Omental fat pad (tissue), 4 donors: ENCODE results near the gene EDARADD. TPM values are rescaled to one million over a fixed set of nuclear protein-coding genes. Genes with fewer than 3 reads are reported as not detected.
"Not testable (repeated sequence)": the region's sequence is repeated elsewhere in the genome, so short reads cannot be mapped to it uniquely, and the experiment has no call there.

Experiments
- ATAC-seq: fragments of 150-250 bp; one replicate; pipeline ENCODE4 v1.9.1; 2016; ENCODE audit warnings: mild to moderate bottlenecking, moderate library complexity; ENCODE audit not compliant: low FRiP score
- DNase-seq: peaks from one replicate; pipeline ENCODE4 v3.0.0-alpha.2; 2019; ENCODE audit warnings: low spot score
- CTCF ChIP-seq, 3 donors: fragments of 450-650 bp; IDR thresholded peaks; one replicate each; pipeline ENCODE4 v1.5.1; 2016 to 2017; ENCODE audit warnings: antibody characterized with exemption in 3 of 3, mild to moderate bottlenecking in 3 of 3, moderate library complexity in 2 of 3
- total RNA-seq, 4 donors: library from RNA; depleted of rRNA; stranded (reverse); fragments of >200 nt; gene quantifications; one replicate each; pipeline ENCODE4 v1.1.0, GENCODE V29; 2016

EDARADD gene
- total RNA-seq, 4 donors from 2014 or later = 0.24 to 1.2 (median 0.25) TPM; not detected in 1

- DNase-seq (no peak), ATAC-seq (peak; percentile 48)
- TF ChIP-seq CTCF (IDR thresholded peaks at IDR 0.05) = no peak
These were observed 100.7 kb downstream of the EDARADD start for GRCh38 chr1:236494586-236495466.

GRCh38 chr1:236495467-236496112 is 101.5 kb downstream of the EDARADD start:
- TF ChIP-seq CTCF (IDR thresholded peaks at IDR 0.05) = no peak
- no peak for ATAC-seq
- no peak for DNase-seq

- no peak for ATAC-seq
- no peak for TF ChIP-seq CTCF (IDR thresholded peaks at IDR 0.05)
These were observed 103.8 kb downstream of the EDARADD start for GRCh38 chr1:236497908-236498307.

GRCh38 chr1:236501093-236501492 is 107.0 kb downstream of the EDARADD start:
- ATAC-seq (no peak), DNase-seq (no peak)
- TF ChIP-seq CTCF (IDR thresholded peaks at IDR 0.05) = no peak

More at GRCh38 chr1:236497908-236498307, 103.8 kb downstream of the EDARADD start:
- no peak for DNase-seq

- ATAC-seq (peak; percentile 27), DNase-seq (no peak)
- no peak for TF ChIP-seq CTCF (IDR thresholded peaks at IDR 0.05)
These were observed 108.5 kb downstream of the EDARADD start for GRCh38 chr1:236502579-236502971.

- ATAC-seq (no peak), DNase-seq (no peak)
- no peak for TF ChIP-seq CTCF (IDR thresholded peaks at IDR 0.05)
These were observed 109.0 kb downstream of the EDARADD start for GRCh38 chr1:236502972-236503639.

GRCh38 chr1:236504338-236504737 is 110.3 kb downstream of the EDARADD start:
- not testable (repeated sequence) for DNase-seq, ATAC-seq
